Activated CD4-positive, alpha-beta T cell treated with anti-CD3 and anti-CD28 coated beads, Interleukin-2, amount 50 U/mL, for 16 hours (primary cell): ENCODE data around the gene GATA1.
"Not testable (repeated sequence)": the region's sequence is repeated elsewhere in the genome, so short reads cannot be mapped to it uniquely, and the experiment has no call there.

Experiments used
- DNase-seq: peaks from one replicate; pipeline ENCODE4 v3.0.0-alpha.2; 2020

Gene GATA1

DNA sequence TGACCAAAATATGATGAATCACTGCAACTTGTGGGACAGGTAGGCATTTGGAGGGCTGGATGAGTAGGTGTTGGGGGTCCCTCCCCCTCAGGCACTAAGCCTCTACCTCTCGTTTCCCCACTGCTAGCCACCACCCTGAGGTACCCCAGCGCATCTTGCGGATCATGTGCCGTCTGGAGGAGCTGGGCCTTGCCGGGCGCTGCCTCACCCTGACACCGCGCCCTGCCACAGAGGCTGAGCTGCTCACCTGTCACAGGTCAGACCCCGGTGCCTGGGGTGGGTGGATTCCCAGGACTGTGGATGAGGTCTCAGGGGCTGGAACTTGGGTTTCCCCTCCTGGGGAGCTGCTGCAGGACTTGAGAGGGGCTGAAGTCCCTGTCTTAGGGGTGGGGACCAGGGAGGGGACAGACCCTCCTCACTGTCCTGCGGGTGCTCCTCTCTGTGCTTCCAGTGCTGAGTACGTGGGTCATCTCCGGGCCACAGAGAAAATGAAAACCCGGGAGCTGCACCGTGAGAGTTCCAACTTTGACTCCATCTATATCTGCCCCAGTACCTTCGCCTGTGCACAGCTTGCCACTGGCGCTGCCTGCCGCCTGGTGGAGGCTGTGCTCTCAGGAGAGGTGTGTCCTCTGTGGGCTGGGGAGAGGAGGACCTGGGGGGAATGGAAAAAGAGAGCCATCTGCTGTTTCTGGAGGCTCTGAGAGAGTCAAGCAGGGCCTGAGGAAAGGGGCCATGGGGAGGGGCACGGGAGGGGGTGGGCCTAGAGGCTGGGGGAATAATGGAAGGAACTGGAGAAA, 29.8 kb downstream of the GATA1 start:
- DNase-seq = no peak

DNA sequence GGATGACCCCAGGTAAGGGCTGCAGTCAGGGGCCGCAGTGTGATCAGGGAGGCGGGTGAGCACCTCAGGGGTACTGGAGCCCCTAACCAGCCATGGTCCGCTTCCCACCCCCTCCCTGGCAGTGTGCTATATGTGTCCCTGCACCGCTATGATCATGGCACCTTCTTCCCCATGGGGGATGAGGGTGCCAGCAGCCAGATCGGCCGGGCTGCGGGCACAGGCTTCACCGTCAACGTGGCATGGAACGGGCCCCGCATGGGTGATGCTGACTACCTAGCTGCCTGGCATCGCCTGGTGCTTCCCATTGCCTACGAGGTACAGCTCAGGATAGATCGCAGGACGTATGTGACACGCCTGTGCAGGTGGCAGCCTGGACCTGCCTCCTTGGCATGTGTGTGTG, 31.7 kb downstream of the GATA1 start:
- DNase-seq = no peak

DNA sequence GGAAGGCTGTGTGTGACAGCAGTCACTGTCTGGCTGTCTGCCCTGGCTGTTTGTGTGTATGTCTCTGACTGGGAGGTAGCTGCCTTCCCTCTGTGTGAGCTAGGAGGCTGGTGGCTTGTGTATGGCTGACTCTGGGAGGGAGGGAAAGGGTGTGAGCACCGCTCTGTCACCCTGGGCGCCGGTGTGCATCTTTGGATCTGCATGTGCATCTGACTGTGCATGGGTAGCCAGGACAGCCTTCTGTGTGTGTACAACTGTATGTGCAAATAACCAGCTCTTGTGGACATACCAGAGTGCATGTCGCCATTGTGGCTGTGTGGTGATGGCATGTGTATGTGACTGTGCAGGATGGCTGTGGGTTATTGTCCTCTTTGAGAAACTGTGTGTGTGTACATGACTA, 32.5 kb downstream of the GATA1 start:
- DNase-seq = no peak

DNA sequence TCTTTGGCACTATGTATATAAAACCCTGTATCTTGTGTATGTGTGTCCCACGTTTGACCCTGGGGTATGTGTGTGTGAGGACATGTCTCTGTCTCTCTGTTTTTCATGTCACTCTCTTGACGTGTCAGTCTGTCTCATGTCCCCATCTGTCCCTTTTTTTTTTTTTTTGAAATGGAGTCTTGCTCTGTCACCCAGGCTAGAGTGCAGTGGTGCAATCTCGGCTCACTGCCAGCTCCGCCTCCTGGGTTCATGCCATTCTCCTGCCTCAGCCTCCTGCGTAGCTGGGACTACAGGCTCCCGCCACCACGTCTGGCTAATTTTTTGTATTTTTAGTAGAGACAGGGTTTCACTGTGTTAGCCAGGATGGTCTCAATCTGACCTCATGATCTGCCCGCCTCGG, 33.0 kb downstream of the GATA1 start:
- not testable (repeated sequence) for DNase-seq

DNA sequence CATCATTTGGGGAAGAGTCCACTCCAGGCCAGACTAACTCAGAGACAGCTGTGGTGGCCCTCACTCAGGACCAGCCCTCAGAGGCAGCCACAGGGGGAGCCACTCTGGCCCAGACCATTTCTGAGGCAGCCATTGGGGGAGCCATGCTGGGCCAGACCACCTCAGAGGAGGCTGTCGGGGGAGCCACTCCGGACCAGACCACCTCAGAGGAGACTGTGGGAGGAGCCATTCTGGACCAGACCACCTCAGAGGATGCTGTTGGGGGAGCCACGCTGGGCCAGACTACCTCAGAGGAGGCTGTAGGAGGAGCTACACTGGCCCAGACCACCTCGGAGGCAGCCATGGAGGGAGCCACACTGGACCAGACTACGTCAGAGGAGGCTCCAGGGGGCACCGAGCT, 36.7 kb downstream of the GATA1 start:
- no peak for DNase-seq

DNA sequence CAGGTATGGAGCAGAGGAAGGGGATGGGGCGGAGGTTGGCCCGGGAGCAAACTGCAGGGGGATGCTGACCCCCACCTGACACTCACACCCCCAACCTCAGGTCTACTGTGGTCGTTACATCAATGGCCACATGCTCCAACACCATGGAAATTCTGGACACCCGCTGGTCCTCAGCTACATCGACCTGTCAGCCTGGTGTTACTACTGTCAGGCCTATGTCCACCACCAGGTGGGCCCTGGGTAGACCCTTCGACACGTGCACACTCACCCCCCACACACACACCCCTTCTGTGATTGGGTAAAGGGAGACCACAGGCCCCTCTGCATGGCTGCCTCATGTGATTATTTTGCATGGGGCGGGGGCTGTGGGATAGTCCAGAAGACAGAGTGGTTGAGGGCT, 37.7 kb downstream of the GATA1 start:
- DNase-seq = no peak

DNA sequence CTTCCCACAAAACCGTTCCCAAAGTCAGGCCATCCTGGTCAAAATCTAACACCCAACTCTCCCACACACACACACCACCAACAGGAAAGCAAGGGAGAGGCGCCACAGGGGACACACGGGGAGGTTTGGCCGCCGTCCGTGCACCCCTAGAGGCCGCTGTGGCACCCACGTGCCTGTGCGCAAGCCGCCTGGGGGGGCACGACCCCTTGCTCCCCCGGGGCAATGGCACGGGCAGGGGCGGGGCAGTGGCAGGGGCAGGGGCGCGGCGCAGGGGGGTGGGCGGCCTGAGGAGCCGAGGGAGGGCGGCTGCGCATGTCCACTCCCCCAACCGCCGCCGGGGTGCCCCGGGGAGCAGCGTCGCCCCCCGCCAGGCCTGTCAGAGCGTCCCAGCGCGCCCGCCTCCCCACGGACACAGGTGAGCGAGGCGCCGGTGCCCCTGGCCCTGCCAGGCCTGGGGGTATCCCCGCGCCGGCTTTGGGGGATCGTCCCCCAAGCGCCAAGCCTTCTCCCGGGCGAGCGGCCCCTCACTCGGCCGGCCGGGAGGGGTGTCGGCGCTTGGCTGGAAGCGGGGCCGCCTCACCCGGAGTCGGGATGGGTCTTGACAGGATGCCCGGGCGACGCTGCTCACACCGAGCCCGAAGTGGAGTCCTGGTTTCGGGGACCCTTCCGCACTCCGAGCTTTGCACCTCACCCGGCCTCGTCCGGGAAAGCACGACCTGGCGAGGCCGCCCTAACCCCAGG, 39.9 kb downstream of the GATA1 start, which contains the start of gene ERAS:
TSS of gene ERAS (plus strand) at position 379 of the 741 bp plus-strand sequence. CDS start 2,611 bp downstream, outside the sequence.
- DNase-seq = no peak

DNA sequence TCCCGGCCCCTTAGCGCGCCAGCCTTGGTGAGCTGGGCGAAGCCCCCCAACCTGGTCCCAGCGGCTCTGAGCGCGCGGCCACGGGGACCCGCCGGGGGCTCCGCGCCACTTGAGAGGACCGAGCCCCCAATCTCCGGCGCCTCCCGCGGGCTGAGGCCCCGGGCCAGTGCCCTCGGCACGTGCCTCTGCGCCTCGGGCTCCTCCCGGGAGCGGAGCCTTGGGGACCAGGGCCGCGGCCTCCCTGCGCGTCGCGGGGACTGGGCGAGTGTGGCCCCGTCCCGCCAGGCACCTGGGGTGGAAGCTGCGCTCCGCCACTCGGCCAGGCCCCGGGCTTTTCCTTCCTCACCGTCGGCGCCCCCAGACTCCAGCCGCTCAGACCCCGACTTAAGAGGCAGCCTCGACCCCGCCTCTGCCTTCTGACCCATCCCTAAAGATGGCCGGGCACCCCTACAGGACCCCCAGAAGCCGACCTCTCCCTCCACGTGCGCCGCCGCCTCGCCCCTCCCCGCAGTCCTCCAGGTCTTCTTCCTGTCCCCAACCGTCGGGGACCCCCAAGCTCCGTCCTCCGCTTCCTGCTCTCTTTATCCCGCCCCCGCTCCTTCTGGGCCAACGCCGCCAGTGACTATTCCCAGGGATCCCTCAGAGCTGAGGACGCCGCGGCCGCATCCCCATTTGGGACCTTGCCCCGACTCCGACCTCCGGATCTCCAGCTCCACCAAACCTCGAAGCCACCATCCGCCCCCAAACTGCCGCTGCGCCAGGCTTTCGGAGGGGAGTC, 40.7 kb downstream of the GATA1 start:
- no peak for DNase-seq

DNA sequence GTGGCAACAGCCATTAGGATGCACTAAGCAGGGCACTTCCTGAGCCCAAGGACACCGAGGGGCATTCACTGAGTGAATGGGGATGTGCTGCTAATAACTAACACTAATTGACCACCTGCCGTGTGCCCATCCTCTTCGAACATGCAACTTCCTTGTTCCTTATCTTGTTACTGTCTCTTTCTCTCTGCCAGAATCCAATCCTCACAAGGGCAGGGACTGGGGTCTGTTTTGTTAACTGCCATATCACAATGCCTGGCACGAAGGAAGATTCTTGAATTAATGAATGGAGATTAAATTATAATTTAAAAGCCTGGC, 41.2 kb downstream of the GATA1 start:
- no peak for DNase-seq

DNA sequence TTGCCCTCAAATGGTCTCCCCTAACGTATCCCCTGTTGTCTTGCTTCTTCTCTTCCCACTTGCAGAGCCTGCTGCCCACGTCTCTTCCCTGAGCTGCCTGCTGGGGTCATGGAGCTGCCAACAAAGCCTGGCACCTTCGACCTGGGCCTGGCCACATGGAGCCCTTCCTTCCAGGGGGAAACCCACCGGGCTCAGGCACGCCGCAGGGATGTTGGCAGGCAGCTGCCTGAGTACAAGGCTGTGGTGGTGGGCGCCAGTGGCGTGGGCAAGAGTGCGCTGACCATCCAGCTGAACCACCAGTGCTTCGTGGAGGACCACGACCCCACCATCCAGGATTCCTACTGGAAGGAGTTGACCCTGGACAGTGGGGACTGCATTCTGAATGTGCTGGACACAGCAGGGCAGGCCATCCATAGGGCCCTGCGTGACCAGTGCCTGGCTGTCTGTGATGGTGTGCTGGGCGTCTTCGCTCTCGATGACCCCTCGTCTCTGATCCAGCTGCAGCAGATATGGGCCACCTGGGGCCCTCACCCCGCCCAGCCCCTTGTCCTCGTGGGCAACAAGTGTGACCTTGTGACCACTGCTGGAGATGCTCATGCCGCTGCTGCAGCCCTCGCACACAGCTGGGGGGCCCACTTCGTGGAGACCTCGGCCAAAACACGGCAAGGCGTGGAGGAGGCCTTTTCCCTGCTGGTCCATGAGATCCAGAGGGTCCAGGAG, 42.8 kb downstream of the GATA1 start:
- no peak for DNase-seq

DNA sequence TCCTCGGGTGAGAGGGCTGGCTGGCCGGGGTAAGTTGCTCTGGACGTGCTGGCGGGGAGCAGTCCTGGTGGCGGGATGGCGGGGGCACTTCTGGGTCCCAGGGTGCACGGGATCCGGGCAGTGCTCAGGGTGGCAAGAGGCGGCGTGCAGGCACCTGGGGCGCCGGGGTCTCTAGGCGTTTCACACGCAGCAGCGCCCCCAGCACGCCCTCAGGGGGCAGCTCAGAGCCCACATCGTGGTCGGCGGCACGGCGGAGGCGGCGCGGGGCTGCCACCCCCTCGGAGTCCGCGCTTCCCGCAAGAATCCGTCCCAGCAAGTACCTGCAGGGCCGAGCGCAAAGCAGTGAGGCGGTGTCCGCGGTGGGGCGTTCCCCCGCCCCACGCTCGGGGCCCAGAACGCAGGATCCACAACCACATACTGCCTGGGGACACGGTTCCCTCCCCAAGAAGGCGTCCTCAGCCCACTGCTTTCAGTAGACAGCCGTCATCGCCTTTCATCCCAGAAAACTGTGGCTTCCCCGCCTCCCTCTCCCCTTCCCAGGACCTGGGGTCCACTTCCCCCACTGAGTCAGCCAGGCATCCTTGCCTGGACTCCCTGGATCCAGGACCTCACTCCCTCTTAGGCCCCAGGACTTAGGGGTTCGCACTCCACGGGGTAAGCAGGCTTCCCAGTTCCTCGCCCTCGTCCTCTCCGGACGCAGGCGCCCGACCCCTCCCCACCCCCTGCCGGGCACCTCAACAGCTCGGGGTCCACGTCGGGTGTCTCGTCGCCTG, 44.9 kb downstream of the GATA1 start:
- no peak for DNase-seq

DNA sequence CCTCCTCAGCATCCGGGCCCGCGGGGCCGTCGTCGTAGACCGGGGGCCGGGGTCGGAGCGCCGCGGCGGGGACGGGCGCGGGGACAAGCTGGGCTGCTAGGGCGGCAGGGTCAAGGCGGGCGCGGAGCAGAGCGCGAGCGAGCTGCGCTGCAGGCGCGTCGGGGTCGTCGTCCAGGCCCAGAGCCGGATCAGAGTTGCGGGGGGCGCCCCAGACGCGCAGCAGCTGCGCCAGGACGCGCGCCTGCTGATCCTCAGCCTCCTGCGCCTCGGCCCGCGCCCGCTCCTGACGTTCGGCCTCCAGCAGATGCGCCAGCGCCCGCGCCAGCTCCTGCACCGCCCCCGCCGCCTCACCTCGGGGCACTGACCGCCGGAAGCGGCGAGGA, 45.5 kb downstream of the GATA1 start:
- DNase-seq = no peak

DNA sequence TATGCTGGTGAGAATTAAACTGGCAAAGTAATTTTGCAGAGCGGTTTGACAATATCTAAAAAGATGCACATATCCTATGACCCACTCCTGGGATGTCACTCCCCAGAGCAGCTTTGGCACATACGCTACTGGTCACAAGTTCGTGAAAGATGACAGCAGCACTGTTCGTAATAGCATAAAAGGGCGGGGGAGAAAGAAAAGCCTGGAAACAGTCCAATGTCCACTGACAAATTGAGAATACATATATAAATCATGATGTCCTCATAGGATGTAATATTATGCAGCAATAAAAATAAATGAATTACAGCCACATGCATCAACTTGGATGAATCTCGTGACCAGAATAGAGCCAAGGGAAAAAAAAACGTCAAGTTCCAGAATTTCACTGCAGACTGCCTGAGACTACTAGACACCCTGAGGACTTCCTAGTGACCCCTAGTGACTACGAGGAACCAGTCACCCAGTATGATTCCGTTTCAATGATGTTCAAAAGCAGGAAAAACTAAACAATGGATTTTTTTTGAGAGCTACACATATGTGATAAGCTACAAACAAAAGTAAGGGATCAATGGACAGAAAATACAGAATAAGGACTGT, 47.2 kb downstream of the GATA1 start:
- no peak for DNase-seq

DNA sequence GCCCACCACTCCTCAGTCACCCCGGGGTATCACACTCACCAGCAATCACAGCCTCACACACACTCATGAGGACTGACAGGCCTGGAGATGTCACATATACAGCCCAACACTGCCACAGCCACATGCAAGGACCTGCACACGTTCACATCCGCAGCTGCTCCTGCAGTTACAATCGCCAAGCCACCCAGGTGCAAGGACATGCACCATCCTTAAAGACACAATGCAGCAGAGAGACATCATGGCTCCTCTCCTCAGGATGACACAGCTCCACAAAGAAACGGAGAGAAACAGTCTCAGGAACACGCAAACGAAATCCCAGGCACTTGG, 48.0 kb downstream of the GATA1 start:
- DNase-seq = no peak

DNA sequence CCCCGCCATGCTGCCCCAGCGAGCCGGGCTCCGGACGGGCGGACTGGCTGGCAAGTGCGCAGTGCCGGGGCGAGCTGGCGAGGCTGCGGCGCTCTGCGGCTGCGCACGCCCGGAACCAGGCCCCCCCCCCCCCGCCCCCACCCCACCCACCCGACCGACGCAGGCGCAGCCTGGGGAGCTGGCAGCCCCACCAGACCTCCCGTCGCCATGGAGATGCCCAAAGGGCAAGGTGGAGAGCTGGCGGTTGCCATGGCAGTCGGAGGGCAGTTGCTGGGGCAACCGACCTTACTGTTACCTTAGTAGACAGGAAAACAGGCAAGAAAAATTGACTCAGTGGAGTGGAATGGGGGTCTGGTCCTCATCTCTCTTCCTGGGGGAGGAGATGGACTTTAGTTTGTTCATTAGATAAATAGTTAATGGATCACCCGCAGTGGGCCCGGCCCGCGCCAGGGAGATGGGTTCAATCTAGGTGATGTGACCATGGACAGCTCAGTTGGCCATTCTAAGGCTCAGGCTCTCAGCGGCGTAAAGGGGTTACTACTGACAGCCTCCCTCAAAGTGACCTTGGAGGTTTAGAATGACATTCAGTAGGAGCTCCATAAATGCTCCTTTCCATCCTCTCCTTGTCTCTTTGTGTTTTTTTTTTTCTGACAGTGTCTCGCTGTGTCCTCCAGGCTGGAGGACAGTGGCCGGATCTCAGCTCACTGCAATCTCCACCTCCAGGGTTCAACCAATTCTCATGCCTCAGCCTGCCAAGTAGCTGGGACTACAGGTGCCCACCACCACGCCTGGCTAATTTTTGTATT, 49.3 kb downstream of the GATA1 start, which contains the start of gene PCSK1N:
TSS of gene PCSK1N (minus strand) at position 87 of the 806 bp plus-strand sequence. CDS start at position 9, 78 bp downstream.
- no peak for DNase-seq

DNA sequence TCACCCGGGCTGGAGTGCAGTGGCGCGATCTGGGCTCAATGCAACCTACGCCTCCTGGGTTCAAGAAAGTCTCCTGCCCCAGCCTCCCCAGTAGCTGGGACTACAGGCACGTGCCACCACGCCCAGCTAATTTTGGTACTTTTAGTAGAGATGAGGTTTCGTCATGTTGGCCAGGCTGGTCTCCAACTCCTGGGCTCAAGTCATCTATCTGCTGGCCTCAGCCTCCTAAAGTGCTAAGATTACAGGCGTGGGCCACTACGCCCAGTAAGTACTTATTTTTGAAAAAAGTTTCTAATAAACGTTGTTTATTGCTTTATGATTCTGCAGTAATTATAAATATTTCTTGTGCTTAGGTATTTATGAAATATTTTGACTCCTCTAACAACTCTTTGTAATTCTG, 53.3 kb downstream of the GATA1 start:
- no peak for DNase-seq
